HEK293 (cell line): ENCODE data around the gene NCMAP.

Source experiments
- CTCF ChIA-PET: fragments of 350-600 bp; formaldehyde crosslinking; extraction: SDS; loops from one replicate; lab custom pipeline; 2021; ENCODE audit warnings: antibody characterized with exemption; lab: Yijun Ruan, JAX
- POLR2A ChIA-PET: fragments of 300-600 bp; formaldehyde crosslinking; extraction: SDS; loops from one replicate; lab custom pipeline; 2020; ENCODE audit warnings: antibody characterized with exemption, inconsistent platforms; lab: Yijun Ruan, JAX
- H3K27ac ChIP-seq: fragments of 200-500 bp; sonication (Bioruptor generic); 2 replicates; pipeline ENCODE4 v1.5.1; 2014; ENCODE audit warnings: low read depth, low read length, control low read depth, inconsistent platforms; ENCODE audit errors: extremely low read depth
- H3K36me3 ChIP-seq, 2 experiments: fragments of 200-500 bp in 1 of 2; sonication (Bioruptor generic) in 1 of 2; 1 replicate in 1 of 2; 2 replicates in 1 of 2; pipeline ENCODE4 v1.5.1; 2014 to 2017; ENCODE audit warnings: inconsistent platforms in 2 of 2, low read length in 2 of 2; ENCODE audit not compliant: control insufficient read depth in 2 of 2, insufficient read depth in 1 of 2
- H3K4me1 ChIP-seq: fragments of 200-500 bp; sonication (Bioruptor generic); 2 replicates; pipeline ENCODE4 v1.5.1; 2014; ENCODE audit warnings: mild to moderate bottlenecking, low read length, inconsistent platforms; ENCODE audit not compliant: control insufficient read depth, insufficient read depth
- H3K4me3 ChIP-seq: 2 replicates; pipeline ENCODE4 v1.5.1; 2011; ENCODE audit warnings: low read depth, mild to moderate bottlenecking, control low read depth, low read length, moderate library complexity
- H3K9me3 ChIP-seq: fragments of 200-500 bp; sonication (Bioruptor generic); 2 replicates; pipeline ENCODE4 v1.5.1; 2014; ENCODE audit warnings: low read depth, low read length, inconsistent platforms; ENCODE audit not compliant: control insufficient read depth, insufficient read depth
- EGR2 ChIP-seq: fragments of 450-650 bp; formaldehyde crosslinking; IDR thresholded peaks from 2 replicates; pipeline ENCODE4 v1.5.1; 2016; ENCODE audit warnings: low read depth, missing biosample characterization, missing genetic modification characterization
- GLIS1 ChIP-seq: fragments of 450-650 bp; formaldehyde crosslinking; IDR thresholded peaks from 2 replicates; pipeline ENCODE4 v1.5.1; 2016; ENCODE audit warnings: missing biosample characterization, missing genetic modification characterization
- PRDM1 ChIP-seq: fragments of 450-650 bp; formaldehyde crosslinking; IDR thresholded peaks from 2 replicates; pipeline ENCODE4; 2016; ENCODE audit warnings: missing biosample characterization, missing genetic modification characterization
- SP7 ChIP-seq: fragments of 450-650 bp; formaldehyde crosslinking; IDR thresholded peaks from 2 replicates; pipeline ENCODE4 v1.5.1; 2016; ENCODE audit warnings: missing biosample characterization, missing genetic modification characterization
- TRIM28 ChIP-seq: IDR thresholded peaks from 2 replicates; pipeline ENCODE4 v1.6.1; 2011; ENCODE audit warnings: low read length, control low read depth, borderline replicate concordance
- WT1 ChIP-seq: fragments of 450-650 bp; formaldehyde crosslinking; IDR thresholded peaks from 2 replicates; pipeline ENCODE4 v1.5.1; 2016; ENCODE audit warnings: missing biosample characterization, missing genetic modification characterization
- YY2 ChIP-seq: fragments of 450-650 bp; formaldehyde crosslinking; IDR thresholded peaks from 2 replicates; pipeline ENCODE4 v1.5.1; 2016; ENCODE audit warnings: missing biosample characterization, missing genetic modification characterization
- ZBTB1 ChIP-seq: fragments of 450-650 bp; formaldehyde crosslinking; IDR thresholded peaks from 2 replicates; pipeline ENCODE4 v1.5.1; 2016; ENCODE audit warnings: missing biosample characterization, missing genetic modification characterization
- ZBTB17 ChIP-seq: fragments of 450-650 bp; formaldehyde crosslinking; IDR thresholded peaks from 2 replicates; pipeline ENCODE4 v1.5.1; 2016; ENCODE audit warnings: missing biosample characterization, missing genetic modification characterization
- ZFHX2 ChIP-seq: fragments of 450-650 bp; formaldehyde crosslinking; conservative IDR thresholded peaks from 2 replicates; pipeline ENCODE4 v1.5.1; 2016; ENCODE audit warnings: missing biosample characterization, missing genetic modification characterization
- ZNF221 ChIP-seq: fragments of 450-650 bp; formaldehyde crosslinking; IDR thresholded peaks from 2 replicates; pipeline ENCODE4 v1.5.1; 2017; ENCODE audit warnings: missing biosample characterization, missing genetic modification characterization, borderline replicate concordance
- ZNF24 ChIP-seq: fragments of 450-650 bp; formaldehyde crosslinking; IDR thresholded peaks from 2 replicates; pipeline ENCODE4 v1.5.1; 2016; ENCODE audit warnings: missing biosample characterization, missing genetic modification characterization
- ZNF335 ChIP-seq: fragments of 450-650 bp; formaldehyde crosslinking; conservative IDR thresholded peaks from 2 replicates; pipeline ENCODE4 v1.5.1; 2016; ENCODE audit warnings: missing biosample characterization, missing genetic modification characterization
- ZNF350 ChIP-seq: fragments of 450-650 bp; formaldehyde crosslinking; IDR thresholded peaks from 2 replicates; pipeline ENCODE4 v1.5.0; 2017; ENCODE audit warnings: missing biosample characterization, mild to moderate bottlenecking, missing genetic modification characterization
- ZNF362 ChIP-seq: fragments of 450-650 bp; formaldehyde crosslinking; IDR thresholded peaks from 2 replicates; pipeline ENCODE4 v1.5.1; 2016; ENCODE audit warnings: missing biosample characterization, missing genetic modification characterization
- ZNF366 ChIP-seq: fragments of 450-650 bp; formaldehyde crosslinking; conservative IDR thresholded peaks from 2 replicates; pipeline ENCODE4 v1.5.1; 2016; ENCODE audit warnings: missing biosample characterization, missing genetic modification characterization
- ZNF394 ChIP-seq: fragments of 450-650 bp; formaldehyde crosslinking; IDR thresholded peaks from 2 replicates; pipeline ENCODE4 v1.5.1; 2016; ENCODE audit warnings: missing biosample characterization, missing genetic modification characterization, mild to moderate bottlenecking, moderate library complexity, borderline replicate concordance
- ZNF449 ChIP-seq: fragments of 450-650 bp; formaldehyde crosslinking; IDR thresholded peaks from 2 replicates; pipeline ENCODE4 v1.5.1; 2017; ENCODE audit warnings: missing biosample characterization, mild to moderate bottlenecking, missing genetic modification characterization, moderate library complexity
- ZNF488 ChIP-seq: fragments of 450-650 bp; formaldehyde crosslinking; IDR thresholded peaks from 2 replicates; pipeline ENCODE4 v1.5.1; 2016; ENCODE audit warnings: missing biosample characterization, missing genetic modification characterization
- ZNF677 ChIP-seq: fragments of 450-650 bp; IDR thresholded peaks from 2 replicates; pipeline ENCODE4 v1.5.0; 2018; ENCODE audit warnings: missing biosample characterization, mild to moderate bottlenecking, missing genetic modification characterization, moderate library complexity
- TF ChIP-seq, protein P1 (sequence below): fragments of 450-650 bp; formaldehyde crosslinking; conservative IDR thresholded peaks from 2 replicates; pipeline ENCODE4 v1.5.1; 2016; ENCODE audit warnings: low read depth, missing biosample characterization, missing genetic modification characterization

NCMAP gene

DNA sequence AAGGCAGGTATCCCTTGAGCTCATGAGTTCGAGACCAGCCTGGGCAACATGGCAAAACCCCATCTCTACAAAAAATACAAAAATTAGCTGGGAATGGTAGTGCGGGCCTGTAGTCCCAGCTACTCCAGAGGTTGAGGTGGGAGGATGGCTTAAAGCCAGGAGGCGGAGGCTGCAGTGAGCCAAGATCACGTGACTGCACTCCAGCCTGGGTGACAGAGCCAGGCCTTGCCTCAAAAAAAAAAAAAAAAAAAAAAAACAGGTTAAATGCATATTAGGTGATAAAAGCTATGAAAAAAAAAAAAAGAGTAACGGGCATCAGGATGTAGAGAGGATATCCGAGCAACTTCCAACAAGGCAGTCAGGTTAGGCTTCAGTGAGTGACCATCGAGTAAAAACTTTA lies 84.4 kb downstream of the NCMAP start:
- TF ChIP-seq ZNF362 (tag by site-specific recombination) (peak; percentile 83), WT1 (no peak), ZFHX2 (peak; percentile 61), ZNF394 (peak; percentile 98), ZNF335 (tag by site-specific recombination) (peak; percentile 61; the same call in 1 of the 2 replicates), ZBTB17 (tag by site-specific recombination) (0 out of 2 replicates have a peak, but pooled peaks have one; percentile 27), ZNF449 (tag by site-specific recombination) (no peak), EGR2 (tag by site-specific recombination) (peak; percentile 46; the same call in 1 of the 2 replicates), TRIM28 (no peak), SP7 (tag by site-specific recombination) (peak; percentile 31; the same call in 1 of the 2 replicates)
- TF ChIP-seq, protein P1, sequence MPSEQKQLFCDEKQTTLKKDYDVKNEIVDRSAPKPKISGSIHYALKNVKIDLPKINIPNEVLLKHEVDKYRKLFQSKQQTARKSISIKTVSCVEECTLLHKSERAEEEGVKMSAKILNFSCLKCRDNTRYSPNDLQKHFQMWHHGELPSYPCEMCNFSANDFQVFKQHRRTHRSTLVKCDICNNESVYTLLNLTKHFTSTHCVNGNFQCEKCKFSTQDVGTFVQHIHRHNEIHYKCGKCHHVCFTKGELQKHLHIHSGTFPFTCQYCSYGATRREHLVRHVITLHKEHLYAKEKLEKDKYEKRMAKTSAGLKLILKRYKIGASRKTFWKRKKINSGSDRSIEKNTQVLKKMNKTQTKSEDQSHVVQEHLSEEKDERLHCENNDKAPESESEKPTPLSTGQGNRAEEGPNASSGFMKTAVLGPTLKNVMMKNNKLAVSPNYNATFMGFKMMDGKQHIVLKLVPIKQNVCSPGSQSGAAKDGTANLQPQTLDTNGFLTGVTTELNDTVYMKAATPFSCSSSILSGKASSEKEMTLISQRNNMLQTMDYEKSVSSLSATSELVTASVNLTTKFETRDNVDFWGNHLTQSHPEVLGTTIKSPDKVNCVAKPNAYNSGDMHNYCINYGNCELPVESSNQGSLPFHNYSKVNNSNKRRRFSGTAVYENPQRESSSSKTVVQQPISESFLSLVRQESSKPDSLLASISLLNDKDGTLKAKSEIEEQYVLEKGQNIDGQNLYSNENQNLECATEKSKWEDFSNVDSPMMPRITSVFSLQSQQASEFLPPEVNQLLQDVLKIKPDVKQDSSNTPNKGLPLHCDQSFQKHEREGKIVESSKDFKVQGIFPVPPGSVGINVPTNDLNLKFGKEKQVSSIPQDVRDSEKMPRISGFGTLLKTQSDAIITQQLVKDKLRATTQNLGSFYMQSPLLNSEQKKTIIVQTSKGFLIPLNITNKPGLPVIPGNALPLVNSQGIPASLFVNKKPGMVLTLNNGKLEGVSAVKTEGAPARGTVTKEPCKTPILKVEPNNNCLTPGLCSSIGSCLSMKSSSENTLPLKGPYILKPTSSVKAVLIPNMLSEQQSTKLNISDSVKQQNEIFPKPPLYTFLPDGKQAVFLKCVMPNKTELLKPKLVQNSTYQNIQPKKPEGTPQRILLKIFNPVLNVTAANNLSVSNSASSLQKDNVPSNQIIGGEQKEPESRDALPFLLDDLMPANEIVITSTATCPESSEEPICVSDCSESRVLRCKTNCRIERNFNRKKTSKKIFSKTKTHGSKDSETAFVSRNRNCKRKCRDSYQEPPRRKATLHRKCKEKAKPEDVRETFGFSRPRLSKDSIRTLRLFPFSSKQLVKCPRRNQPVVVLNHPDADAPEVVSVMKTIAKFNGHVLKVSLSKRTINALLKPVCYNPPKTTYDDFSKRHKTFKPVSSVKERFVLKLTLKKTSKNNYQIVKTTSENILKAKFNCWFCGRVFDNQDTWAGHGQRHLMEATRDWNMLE (tag by site-specific recombination), result 0 out of 2 replicates have a peak, but pooled peaks have one; percentile 22
- POLR2A ChIA-PET, result interaction anchor here (0.6 to 0.7 kb wide), 3 partner anchors 27 to 705 kb away, joined by 3 to 7 read pairs (median 4); no protein-coding TSS in a partner anchor
- no peak overlapping the region for H3K27ac ChIP-seq
- CTCF ChIA-PET, result interaction anchor here (0.8 to 1.0 kb wide), 3 partner anchors 47 to 474 kb away, joined by 3 to 7 read pairs (median 4); no protein-coding TSS in a partner anchor
- no peaks in the 10 kb centered on the region for H3K9me3 ChIP-seq
- peaks cover 6% of the 10 kb centered on the region; the same call in 1 of the 2 replicates for H3K4me1 ChIP-seq
- no peak overlapping the region for H3K4me3 ChIP-seq
- H3K36me3 ChIP-seq, result peaks cover 0 to 5% of the 10 kb centered on the region in 2 experiments; a peak in 1 of 3 replicates

DNA sequence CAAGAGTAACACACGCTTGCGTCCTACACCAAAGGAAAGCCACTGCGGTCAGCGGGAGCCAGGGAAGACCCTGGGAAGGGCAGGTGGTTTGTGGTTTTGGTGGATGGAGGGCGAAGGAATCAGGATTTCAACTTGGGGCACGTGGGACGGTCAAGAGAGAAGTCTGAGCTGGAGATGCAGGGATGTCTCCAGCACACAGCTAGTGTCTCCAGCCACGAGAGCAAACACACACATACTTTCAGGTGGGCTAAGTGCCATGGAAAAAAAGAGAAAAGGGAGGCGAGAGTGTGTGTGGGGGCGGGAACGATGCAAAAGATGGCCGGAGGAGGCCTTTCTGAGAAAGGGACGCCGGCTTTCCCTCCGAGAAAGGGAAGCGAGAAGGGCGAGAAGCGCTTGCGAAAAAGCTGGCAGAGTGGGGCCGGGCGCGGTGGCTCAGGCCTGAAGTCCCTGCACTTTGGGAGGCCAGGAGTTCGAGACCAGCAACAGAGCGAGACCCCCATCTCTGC lies 85.8 kb downstream of the NCMAP start:
- H3K9me3 ChIP-seq, result no peaks in the 10 kb centered on the region
- H3K36me3 ChIP-seq, result peaks cover 7 to 19% of the 10 kb centered on the region in 2 experiments
- TF ChIP-seq ZNF221 (no peak), ZNF24 (no peak), YY2 (tag by site-specific recombination) (no peak), EGR2 (tag by site-specific recombination) (no peak), ZNF677 (tag by site-specific recombination) (no peak), ZNF488 (no peak), ZFHX2 (peak; percentile 43), ZBTB1 (no peak), ZNF350 (tag by site-specific recombination) (no peak), GLIS1 (tag by site-specific recombination) (no peak), ZNF366 (tag by site-specific recombination) (no peak), PRDM1 (peak; percentile 95)
- CTCF ChIA-PET, result interaction anchor here (0.6 to 1.9 kb wide), 5 partner anchors 37 to 443 kb away, joined by 3 to 7 read pairs (median 4); no protein-coding TSS in a partner anchor
- peaks cover 6% of the 10 kb centered on the region; the same call in 1 of the 2 replicates for H3K4me1 ChIP-seq
- POLR2A ChIA-PET, result interaction anchor here (0.7 to 1.0 kb wide), 4 partner anchors 103 to 226 kb away, joined by 3 to 4 read pairs (median 3); partner anchors contain the start of genes CLIC4, NIPAL3 and RCAN3
- H3K27ac ChIP-seq, result no peak overlapping the region
- no peak overlapping the region for H3K4me3 ChIP-seq
